H1 (cell line): ENCODE data around the gene RTN4IP1. TPM values are rescaled to one million over a fixed set of nuclear protein-coding genes. Genes with fewer than 3 reads are reported as not detected.

ENCODE experiments used
- BRCA1 ChIP-seq: IDR thresholded peaks from 2 replicates; pipeline ENCODE4 v1.6.1; 2012; ENCODE audit warnings: low read depth, low read length, improper control_type of control experiment
- POLR2AphosphoS5 ChIP-seq: IDR thresholded peaks from 2 replicates; pipeline ENCODE4 v1.6.1; 2011; ENCODE audit warnings: low read depth, low read length
- SP4 ChIP-seq: IDR thresholded peaks from 2 replicates; pipeline ENCODE4 v1.6.1; 2012; ENCODE audit warnings: low read length, inconsistent platforms
- polyA plus RNA-seq, 7 experiments: library from polyadenylated mRNA; depleted of rRNA in 3 of 7; stranded (reverse) in 5 of 7; unstranded in 2 of 7; fragments of >200 nt in 5 of 7; fragments of 200-250 nt in 2 of 7; gene quantifications; 1 replicate in 5 of 7; 2 replicates in 1 of 7; 4 replicates in 1 of 7; pipeline versions ENCODE4 v1.2.1 to v1.2.3, GENCODE V29; 2011 to 2013; ENCODE audit warnings: missing spikeins in 2 of 7, mixed read lengths in 2 of 7
- total RNA-seq: library from RNA; stranded (reverse); fragmentation: NEBNext Ultra II Directional; extraction: Animal tissue kit (Norgen Biotek cat#: 25700); gene quantifications from 2 replicates; pipeline ENCODE4 v1.2.1, GENCODE V29; 2021
- TF ChIP-seq, protein P1 (sequence below): IDR thresholded peaks from 2 replicates; pipeline ENCODE4 v1.6.1; 2012; ENCODE audit warnings: low read length, inconsistent platforms

The RTN4IP1 gene
- total and polyA plus RNA-seq, 2 of the 8 experiments (the other 6 are each of a cell fraction or from before 2014, with no cell fraction given) = 14.6 to 19.5 TPM

DNA sequence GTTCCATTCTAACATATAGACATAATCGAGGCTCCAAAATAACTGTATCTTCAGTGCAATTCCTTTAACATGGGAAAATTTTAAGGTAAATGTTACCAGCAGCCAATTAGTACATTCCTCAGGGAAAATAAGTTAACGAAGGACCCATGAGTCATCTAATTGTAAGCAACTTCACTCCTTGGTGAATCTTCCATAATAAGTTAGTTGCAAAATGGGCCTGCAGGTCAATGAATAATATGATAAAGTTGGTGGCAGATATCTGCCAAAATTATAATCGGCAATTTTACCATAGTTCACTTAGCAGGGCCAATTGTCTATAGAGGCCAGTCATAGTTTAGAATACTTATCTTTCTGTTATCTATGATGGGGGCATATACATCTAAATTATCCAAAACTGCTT lies 42.4 kb upstream of the RTN4IP1 start (continued):
- TF ChIP-seq POLR2AphosphoS5 (no peak), BRCA1 (no peak), SP4 (no peak)
- TF ChIP-seq, protein P1, sequence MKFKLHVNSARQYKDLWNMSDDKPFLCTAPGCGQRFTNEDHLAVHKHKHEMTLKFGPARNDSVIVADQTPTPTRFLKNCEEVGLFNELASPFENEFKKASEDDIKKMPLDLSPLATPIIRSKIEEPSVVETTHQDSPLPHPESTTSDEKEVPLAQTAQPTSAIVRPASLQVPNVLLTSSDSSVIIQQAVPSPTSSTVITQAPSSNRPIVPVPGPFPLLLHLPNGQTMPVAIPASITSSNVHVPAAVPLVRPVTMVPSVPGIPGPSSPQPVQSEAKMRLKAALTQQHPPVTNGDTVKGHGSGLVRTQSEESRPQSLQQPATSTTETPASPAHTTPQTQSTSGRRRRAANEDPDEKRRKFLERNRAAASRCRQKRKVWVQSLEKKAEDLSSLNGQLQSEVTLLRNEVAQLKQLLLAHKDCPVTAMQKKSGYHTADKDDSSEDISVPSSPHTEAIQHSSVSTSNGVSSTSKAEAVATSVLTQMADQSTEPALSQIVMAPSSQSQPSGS = no peak
- TF ChIP-seq, all 59 proteins: peak for 0
